B cell (primary cell): ENCODE measurements around the gene RHOH.

ENCODE experiments used
- EZH2 ChIP-seq: IDR thresholded peaks from 2 replicates; pipeline ENCODE4 v1.6.1; 2012; ENCODE audit warnings: borderline replicate concordance, low read depth, mild to moderate bottlenecking, moderate library complexity, low read length; ENCODE audit not compliant: insufficient read depth, poor library complexity, severe bottlenecking
- TF ChIP-seq, protein P1 (sequence below): fragments of 200-600 bp; IDR thresholded peaks from one replicate; pipeline ENCODE4 v1.8.0; 2022; ENCODE audit warnings: antibody characterized with exemption, mild to moderate bottlenecking

DNA sequence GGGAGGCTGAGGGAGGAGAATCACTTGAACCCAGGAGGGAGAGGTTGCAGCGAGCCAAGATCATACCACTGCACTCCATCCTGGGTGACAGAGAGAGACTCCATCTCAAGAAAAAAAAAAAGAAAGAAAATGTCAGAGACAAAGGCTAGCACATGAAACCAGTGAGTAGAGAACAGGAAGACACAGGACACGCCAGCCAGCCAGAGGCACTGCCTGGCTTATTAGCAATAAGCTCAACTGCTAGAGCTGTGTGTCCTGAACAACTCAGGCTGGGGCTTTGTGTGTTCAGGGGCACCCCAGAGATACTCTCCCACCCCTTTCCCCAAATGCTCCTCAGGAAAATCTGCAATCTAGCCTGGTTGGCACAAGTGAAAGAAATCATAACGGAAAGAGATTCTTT is 60.0 kb downstream of the RHOH start:
- TF ChIP-seq, protein P1, sequence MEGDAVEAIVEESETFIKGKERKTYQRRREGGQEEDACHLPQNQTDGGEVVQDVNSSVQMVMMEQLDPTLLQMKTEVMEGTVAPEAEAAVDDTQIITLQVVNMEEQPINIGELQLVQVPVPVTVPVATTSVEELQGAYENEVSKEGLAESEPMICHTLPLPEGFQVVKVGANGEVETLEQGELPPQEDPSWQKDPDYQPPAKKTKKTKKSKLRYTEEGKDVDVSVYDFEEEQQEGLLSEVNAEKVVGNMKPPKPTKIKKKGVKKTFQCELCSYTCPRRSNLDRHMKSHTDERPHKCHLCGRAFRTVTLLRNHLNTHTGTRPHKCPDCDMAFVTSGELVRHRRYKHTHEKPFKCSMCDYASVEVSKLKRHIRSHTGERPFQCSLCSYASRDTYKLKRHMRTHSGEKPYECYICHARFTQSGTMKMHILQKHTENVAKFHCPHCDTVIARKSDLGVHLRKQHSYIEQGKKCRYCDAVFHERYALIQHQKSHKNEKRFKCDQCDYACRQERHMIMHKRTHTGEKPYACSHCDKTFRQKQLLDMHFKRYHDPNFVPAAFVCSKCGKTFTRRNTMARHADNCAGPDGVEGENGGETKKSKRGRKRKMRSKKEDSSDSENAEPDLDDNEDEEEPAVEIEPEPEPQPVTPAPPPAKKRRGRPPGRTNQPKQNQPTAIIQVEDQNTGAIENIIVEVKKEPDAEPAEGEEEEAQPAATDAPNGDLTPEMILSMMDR = no peak
- TF ChIP-seq EZH2 = no peak
